ENCODE measurements around the gene THOP1. TPM values are rescaled to one million over a fixed set of nuclear protein-coding genes. Genes with fewer than 3 reads are reported as not detected.

Gene THOP1
- total RNA-seq, 1 donor from 2014 or later: 45.2 TPM

GRCh38 chr19:2798733-2799132 is 13.4 kb downstream of the THOP1 start:
- no peak for TF ChIP-seq CTCF (IDR thresholded peaks at IDR 0.05)
- no peak for DNase-seq (ENCODE audit: extremely low spot score, unreplicated experiment)
- Mint-ChIP-seq H3K4me1 (ENCODE audit: unreplicated experiment) (no peaks in the 10 kb centered on the region), H3K9me3 (ENCODE audit: unreplicated experiment) (no peaks in the 10 kb centered on the region), H3K27ac (ENCODE audit: unreplicated experiment) (no peak overlapping the region), H3K4me3 (ENCODE audit: unreplicated experiment) (no peak overlapping the region), H3K27me3 (ENCODE audit: unreplicated experiment) (no peaks in the 10 kb centered on the region), H3K36me3 (ENCODE audit: unreplicated experiment) (peaks cover 10% of the 10 kb centered on the region)

GRCh38 chr19:2799273-2800020 is 14.1 kb downstream of the THOP1 start:
- Mint-ChIP-seq H3K4me1 (ENCODE audit: unreplicated experiment) (no peaks in the 10 kb centered on the region), H3K36me3 (ENCODE audit: unreplicated experiment) (peaks cover 12% of the 10 kb centered on the region), H3K4me3 (ENCODE audit: unreplicated experiment) (no peak overlapping the region), H3K9me3 (ENCODE audit: unreplicated experiment) (no peaks in the 10 kb centered on the region), H3K27me3 (ENCODE audit: unreplicated experiment) (no peaks in the 10 kb centered on the region), H3K27ac (ENCODE audit: unreplicated experiment) (no peak overlapping the region)
- no peak for DNase-seq (ENCODE audit: extremely low spot score, unreplicated experiment)
- TF ChIP-seq CTCF (IDR thresholded peaks at IDR 0.05): no peak

- H3K9me3 Mint-ChIP-seq (ENCODE audit: unreplicated experiment): no peaks in the 10 kb centered on the region
Measured at GRCh38 chr19:2800506-2800905, 15.2 kb downstream of the THOP1 start.

GRCh38 chr19:2802826-2803225 is 17.5 kb downstream of the THOP1 start:
- Mint-ChIP-seq H3K4me1 (ENCODE audit: unreplicated experiment) (no peaks in the 10 kb centered on the region), H3K27ac (ENCODE audit: unreplicated experiment) (no peak overlapping the region), H3K27me3 (ENCODE audit: unreplicated experiment) (no peaks in the 10 kb centered on the region), H3K4me3 (ENCODE audit: unreplicated experiment) (no peak overlapping the region), H3K36me3 (ENCODE audit: unreplicated experiment) (peaks cover 6% of the 10 kb centered on the region), H3K9me3 (ENCODE audit: unreplicated experiment) (no peaks in the 10 kb centered on the region)
- TF ChIP-seq CTCF (IDR thresholded peaks at IDR 0.05): no peak
- no peak for DNase-seq (ENCODE audit: extremely low spot score, unreplicated experiment)

More at GRCh38 chr19:2800506-2800905, 15.2 kb downstream of the THOP1 start:
- Mint-ChIP-seq H3K27ac (ENCODE audit: unreplicated experiment) (no peak overlapping the region), H3K27me3 (ENCODE audit: unreplicated experiment) (no peaks in the 10 kb centered on the region), H3K36me3 (ENCODE audit: unreplicated experiment) (peaks cover 10% of the 10 kb centered on the region), H3K4me1 (ENCODE audit: unreplicated experiment) (no peaks in the 10 kb centered on the region), H3K4me3 (ENCODE audit: unreplicated experiment) (no peak overlapping the region)
- TF ChIP-seq CTCF (IDR thresholded peaks at IDR 0.05): no peak
- no peak for DNase-seq (ENCODE audit: extremely low spot score, unreplicated experiment)

GRCh38 chr19:2803486-2804155 is 18.3 kb downstream of the THOP1 start:
- H3K4me1 Mint-ChIP-seq (ENCODE audit: unreplicated experiment): no peaks in the 10 kb centered on the region

More at GRCh38 chr19:2803486-2804155, 18.3 kb downstream of the THOP1 start:
- DNase-seq (ENCODE audit: extremely low spot score, unreplicated experiment): no peak
- Mint-ChIP-seq H3K36me3 (ENCODE audit: unreplicated experiment) (peaks cover 6% of the 10 kb centered on the region), H3K9me3 (ENCODE audit: unreplicated experiment) (no peaks in the 10 kb centered on the region), H3K4me3 (ENCODE audit: unreplicated experiment) (no peak overlapping the region), H3K27ac (ENCODE audit: unreplicated experiment) (no peak overlapping the region), H3K27me3 (ENCODE audit: unreplicated experiment) (no peaks in the 10 kb centered on the region)
- no peak for TF ChIP-seq CTCF (IDR thresholded peaks at IDR 0.05)
